ENCODE data around the gene KCNIP1. TPM values are rescaled to one million over a fixed set of nuclear protein-coding genes. Genes with fewer than 3 reads are reported as not detected.

The KCNIP1 gene
- total and polyA plus RNA-seq, 10 of the 15 experiments (the other 5 are each of a cell fraction or from before 2014, with no cell fraction given) = not detected

- TF ChIP-seq, protein P1, sequence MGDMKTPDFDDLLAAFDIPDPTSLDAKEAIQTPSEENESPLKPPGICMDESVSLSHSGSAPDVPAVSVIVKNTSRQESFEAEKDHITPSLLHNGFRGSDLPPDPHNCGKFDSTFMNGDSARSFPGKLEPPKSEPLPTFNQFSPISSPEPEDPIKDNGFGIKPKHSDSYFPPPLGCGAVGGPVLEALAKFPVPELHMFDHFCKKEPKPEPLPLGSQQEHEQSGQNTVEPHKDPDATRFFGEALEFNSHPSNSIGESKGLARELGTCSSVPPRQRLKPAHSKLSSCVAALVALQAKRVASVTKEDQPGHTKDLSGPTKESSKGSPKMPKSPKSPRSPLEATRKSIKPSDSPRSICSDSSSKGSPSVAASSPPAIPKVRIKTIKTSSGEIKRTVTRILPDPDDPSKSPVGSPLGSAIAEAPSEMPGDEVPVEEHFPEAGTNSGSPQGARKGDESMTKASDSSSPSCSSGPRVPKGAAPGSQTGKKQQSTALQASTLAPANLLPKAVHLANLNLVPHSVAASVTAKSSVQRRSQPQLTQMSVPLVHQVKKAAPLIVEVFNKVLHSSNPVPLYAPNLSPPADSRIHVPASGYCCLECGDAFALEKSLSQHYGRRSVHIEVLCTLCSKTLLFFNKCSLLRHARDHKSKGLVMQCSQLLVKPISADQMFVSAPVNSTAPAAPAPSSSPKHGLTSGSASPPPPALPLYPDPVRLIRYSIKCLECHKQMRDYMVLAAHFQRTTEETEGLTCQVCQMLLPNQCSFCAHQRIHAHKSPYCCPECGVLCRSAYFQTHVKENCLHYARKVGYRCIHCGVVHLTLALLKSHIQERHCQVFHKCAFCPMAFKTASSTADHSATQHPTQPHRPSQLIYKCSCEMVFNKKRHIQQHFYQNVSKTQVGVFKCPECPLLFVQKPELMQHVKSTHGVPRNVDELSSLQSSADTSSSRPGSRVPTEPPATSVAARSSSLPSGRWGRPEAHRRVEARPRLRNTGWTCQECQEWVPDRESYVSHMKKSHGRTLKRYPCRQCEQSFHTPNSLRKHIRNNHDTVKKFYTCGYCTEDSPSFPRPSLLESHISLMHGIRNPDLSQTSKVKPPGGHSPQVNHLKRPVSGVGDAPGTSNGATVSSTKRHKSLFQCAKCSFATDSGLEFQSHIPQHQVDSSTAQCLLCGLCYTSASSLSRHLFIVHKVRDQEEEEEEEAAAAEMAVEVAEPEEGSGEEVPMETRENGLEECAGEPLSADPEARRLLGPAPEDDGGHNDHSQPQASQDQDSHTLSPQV (IDR thresholded peaks at IDR 0.05) = no peak
- TF ChIP-seq JUNB (IDR thresholded peaks at IDR 0.05) = no peak
- no peak for TF ChIP-seq YBX1 (IDR thresholded peaks at IDR 0.05)
- TF ChIP-seq IRF4 (IDR thresholded peaks at IDR 0.05; ENCODE audit: low read depth, low read length) = no peak
- TF ChIP-seq, protein P2, sequence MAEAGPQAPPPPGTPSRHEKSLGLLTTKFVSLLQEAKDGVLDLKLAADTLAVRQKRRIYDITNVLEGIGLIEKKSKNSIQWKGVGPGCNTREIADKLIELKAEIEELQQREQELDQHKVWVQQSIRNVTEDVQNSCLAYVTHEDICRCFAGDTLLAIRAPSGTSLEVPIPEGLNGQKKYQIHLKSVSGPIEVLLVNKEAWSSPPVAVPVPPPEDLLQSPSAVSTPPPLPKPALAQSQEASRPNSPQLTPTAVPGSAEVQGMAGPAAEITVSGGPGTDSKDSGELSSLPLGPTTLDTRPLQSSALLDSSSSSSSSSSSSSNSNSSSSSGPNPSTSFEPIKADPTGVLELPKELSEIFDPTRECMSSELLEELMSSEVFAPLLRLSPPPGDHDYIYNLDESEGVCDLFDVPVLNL (IDR thresholded peaks at IDR 0.05; ENCODE audit: low read depth, low read length) = no peak
- no peak for TF ChIP-seq SIN3A (IDR thresholded peaks at IDR 0.05; ENCODE audit: low read depth, low read length)
- no peak for TF ChIP-seq NKRF (conservative IDR thresholded peaks at IDR 0.05)
- no peak for TF ChIP-seq NR2C1 (IDR thresholded peaks at IDR 0.05)
- TF ChIP-seq, protein P3, sequence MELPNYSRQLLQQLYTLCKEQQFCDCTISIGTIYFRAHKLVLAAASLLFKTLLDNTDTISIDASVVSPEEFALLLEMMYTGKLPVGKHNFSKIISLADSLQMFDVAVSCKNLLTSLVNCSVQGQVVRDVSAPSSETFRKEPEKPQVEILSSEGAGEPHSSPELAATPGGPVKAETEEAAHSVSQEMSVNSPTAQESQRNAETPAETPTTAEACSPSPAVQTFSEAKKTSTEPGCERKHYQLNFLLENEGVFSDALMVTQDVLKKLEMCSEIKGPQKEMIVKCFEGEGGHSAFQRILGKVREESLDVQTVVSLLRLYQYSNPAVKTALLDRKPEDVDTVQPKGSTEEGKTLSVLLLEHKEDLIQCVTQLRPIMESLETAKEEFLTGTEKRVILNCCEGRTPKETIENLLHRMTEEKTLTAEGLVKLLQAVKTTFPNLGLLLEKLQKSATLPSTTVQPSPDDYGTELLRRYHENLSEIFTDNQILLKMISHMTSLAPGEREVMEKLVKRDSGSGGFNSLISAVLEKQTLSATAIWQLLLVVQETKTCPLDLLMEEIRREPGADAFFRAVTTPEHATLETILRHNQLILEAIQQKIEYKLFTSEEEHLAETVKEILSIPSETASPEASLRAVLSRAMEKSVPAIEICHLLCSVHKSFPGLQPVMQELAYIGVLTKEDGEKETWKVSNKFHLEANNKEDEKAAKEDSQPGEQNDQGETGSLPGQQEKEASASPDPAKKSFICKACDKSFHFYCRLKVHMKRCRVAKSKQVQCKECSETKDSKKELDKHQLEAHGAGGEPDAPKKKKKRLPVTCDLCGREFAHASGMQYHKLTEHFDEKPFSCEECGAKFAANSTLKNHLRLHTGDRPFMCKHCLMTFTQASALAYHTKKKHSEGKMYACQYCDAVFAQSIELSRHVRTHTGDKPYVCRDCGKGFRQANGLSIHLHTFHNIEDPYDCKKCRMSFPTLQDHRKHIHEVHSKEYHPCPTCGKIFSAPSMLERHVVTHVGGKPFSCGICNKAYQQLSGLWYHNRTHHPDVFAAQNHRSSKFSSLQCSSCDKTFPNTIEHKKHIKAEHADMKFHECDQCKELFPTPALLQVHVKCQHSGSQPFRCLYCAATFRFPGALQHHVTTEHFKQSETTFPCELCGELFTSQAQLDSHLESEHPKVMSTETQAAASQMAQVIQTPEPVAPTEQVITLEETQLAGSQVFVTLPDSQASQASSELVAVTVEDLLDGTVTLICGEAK (IDR thresholded peaks at IDR 0.05; ENCODE audit: borderline replicate concordance) = no peak
- no peak for TF ChIP-seq MYB (IDR thresholded peaks at IDR 0.05; ENCODE audit: borderline replicate concordance, low read depth, low read length)
Observed at GRCh38 chr5:170756691-170757090, 252.9 kb downstream of the KCNIP1 start (continued).

Data from GM12878 (cell line).